ENCODE data around the gene GIMAP8.

- TF ChIP-seq CTCF (IDR thresholded peaks at IDR 0.05) (no peak), POLR2A (IDR thresholded peaks at IDR 0.05) (no peak)
These were observed 46.1 kb upstream of the GIMAP8 start for GRCh38 chr7:150404172-150404804.
